ENCODE results near the gene RERE. TPM values are rescaled to one million over a fixed set of nuclear protein-coding genes. Genes with fewer than 3 reads are reported as not detected.

The RERE gene
- polyA plus RNA-seq, 1 of the 3 experiments (the other 2 are of a cell fraction) = 8.1 TPM

DNA sequence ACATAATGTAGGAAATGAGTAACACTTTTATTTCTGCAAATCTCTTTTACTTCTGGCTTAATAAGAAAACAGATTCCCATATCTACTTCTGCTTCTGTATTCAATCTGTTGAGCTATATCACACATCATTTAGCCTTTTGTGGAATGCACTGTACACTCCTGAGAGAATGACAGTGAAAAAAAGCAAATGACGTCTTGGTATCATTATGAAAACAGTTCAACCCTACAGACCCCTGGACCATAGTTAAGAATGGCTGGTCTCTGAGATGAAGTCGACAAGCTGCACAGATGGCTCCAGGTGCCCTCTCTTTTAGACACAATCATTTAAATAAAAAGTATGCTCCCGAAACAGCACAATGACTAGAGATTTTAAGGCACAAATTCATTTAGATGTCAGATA lies 247.0 kb downstream of the RERE start:
- WGBS (ENCODE audit: low lambda C conversion rate) = 60% methylated on average over 3 of the region's 3 CpGs
- Histone ChIP-seq H3K27me3 (ENCODE audit: insufficient read depth) (no peaks in the 10 kb centered on the region), H3K27ac (ENCODE audit: low read depth in 2 of 2, low read length in 1 of 2) (peak overlapping the region in 1 of 2 experiments; percentile 90; a peak in 2 of 4 replicates), H3F3A (replicated peaks; ENCODE audit: insufficient read depth) (peaks cover 17% of the 10 kb centered on the region), H3K4me1 (ENCODE audit: control insufficient read depth in 1 of 2, insufficient read depth in 2 of 2, low read depth in 1 of 2, low read length in 1 of 2) (peaks cover 18 to 21% of the 10 kb centered on the region in 2 experiments; a peak in 3 of 4 replicates), H3K79me2 (ENCODE audit: insufficient read depth) (peaks cover 17% of the 10 kb centered on the region), H3K4me3 (ENCODE audit: low read depth in 2 of 2, low read length in 1 of 2) (no peak overlapping the region), H4K20me1 (ENCODE audit: insufficient read depth) (0 out of 2 replicates have a peak, but pooled peaks cover 3% of the 10 kb centered on the region), H2AFZ (ENCODE audit: low read depth) (no peak overlapping the region), H3K36me3 (replicated peaks in 1 of 2; ENCODE audit: control insufficient read depth in 1 of 2, insufficient read depth in 2 of 2, low read length in 1 of 2) (no peaks in the 10 kb centered on the region), H3K9ac (no peak overlapping the region), H3K4me2 (no peak overlapping the region), H3K9me3 (no peaks in the 10 kb centered on the region), H3K9me2 (no peaks in the 10 kb centered on the region)
- TF ChIP-seq TAF1 (IDR thresholded peaks at IDR 0.05; ENCODE audit: borderline replicate concordance, low read depth, low read length) (no peak), FOSL2 (IDR thresholded peaks at IDR 0.05; ENCODE audit: borderline replicate concordance, low read depth) (no peak)
- CTCF ChIA-PET = interaction anchor here (0.7 to 4.8 kb wide), 18 partner anchors 9 to 278 kb away, joined by 3 to 44 read pairs (median 4); no protein-coding TSS in a partner anchor
- DNase-seq = peak; percentile 27
- POLR2A ChIA-PET = no interaction called here

DNA sequence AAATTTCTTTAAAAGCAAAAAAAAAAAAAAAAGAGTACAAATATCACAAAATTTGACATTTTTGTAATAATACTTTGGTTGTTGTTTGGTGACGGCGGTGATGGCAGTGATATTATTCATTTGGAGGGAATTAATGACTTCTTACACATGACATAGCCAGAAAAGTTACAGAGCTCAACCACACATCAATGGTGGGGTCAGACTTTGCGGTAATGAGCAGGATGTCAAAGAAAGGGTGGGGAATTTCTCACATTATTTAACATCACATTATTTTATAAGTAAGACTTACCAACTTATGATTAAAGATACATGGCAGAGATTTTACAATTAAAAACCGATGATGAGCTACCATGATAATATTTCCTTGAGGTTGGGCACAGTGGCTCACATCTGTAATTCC lies 248.2 kb downstream of the RERE start:
- CTCF ChIA-PET = interaction anchor here (1.5 to 4.8 kb wide), 7 partner anchors 8 to 280 kb away, joined by 6 to 44 read pairs (median 17); no protein-coding TSS in a partner anchor

More for the DNA sequence above, 248.2 kb downstream of the RERE start:
- WGBS (ENCODE audit: low lambda C conversion rate) = 100% methylated on average over 4 of the region's 4 CpGs
- no peak for DNase-seq
- Histone ChIP-seq H3K4me1 (ENCODE audit: control insufficient read depth in 1 of 2, insufficient read depth in 2 of 2, low read depth in 1 of 2, low read length in 1 of 2) (peaks cover 18 to 24% of the 10 kb centered on the region in 2 experiments; a peak in 3 of 4 replicates), H3K27ac (ENCODE audit: low read depth in 2 of 2, low read length in 1 of 2) (no peak overlapping the region), H3K4me3 (ENCODE audit: low read depth in 2 of 2, low read length in 1 of 2) (no peak overlapping the region), H3K79me2 (ENCODE audit: insufficient read depth) (peaks cover 17% of the 10 kb centered on the region), H2AFZ (ENCODE audit: low read depth) (no peak overlapping the region), H3F3A (replicated peaks; ENCODE audit: insufficient read depth) (peaks cover 15% of the 10 kb centered on the region), H3K9me3 (no peaks in the 10 kb centered on the region), H3K9me2 (no peaks in the 10 kb centered on the region), H3K9ac (no peak overlapping the region), H3K4me2 (no peak overlapping the region), H3K27me3 (ENCODE audit: insufficient read depth) (no peaks in the 10 kb centered on the region), H3K36me3 (replicated peaks in 1 of 2; ENCODE audit: control insufficient read depth in 1 of 2, insufficient read depth in 2 of 2, low read length in 1 of 2) (no peaks in the 10 kb centered on the region), H4K20me1 (ENCODE audit: insufficient read depth) (0 out of 2 replicates have a peak, but pooled peaks cover 3% of the 10 kb centered on the region)
- POLR2A ChIA-PET = no interaction called here
- TF ChIP-seq RXRA (IDR thresholded peaks at IDR 0.05; ENCODE audit: borderline replicate concordance, low read depth) = no peak
- no peak for TF ChIP-seq FOXJ3 (CRISPR knock-in tag; IDR thresholded peaks at IDR 0.05)
- TF ChIP-seq, protein P1, sequence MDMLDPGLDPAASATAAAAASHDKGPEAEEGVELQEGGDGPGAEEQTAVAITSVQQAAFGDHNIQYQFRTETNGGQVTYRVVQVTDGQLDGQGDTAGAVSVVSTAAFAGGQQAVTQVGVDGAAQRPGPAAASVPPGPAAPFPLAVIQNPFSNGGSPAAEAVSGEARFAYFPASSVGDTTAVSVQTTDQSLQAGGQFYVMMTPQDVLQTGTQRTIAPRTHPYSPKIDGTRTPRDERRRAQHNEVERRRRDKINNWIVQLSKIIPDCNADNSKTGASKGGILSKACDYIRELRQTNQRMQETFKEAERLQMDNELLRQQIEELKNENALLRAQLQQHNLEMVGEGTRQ (IDR thresholded peaks at IDR 0.05; ENCODE audit: borderline replicate concordance, low read depth, low read length) = no peak
- TF ChIP-seq, protein P2, sequence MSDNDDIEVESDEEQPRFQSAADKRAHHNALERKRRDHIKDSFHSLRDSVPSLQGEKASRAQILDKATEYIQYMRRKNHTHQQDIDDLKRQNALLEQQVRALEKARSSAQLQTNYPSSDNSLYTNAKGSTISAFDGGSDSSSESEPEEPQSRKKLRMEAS (IDR thresholded peaks at IDR 0.05; ENCODE audit: low read depth) = no peak
- no peak for TF ChIP-seq RCOR1 (IDR thresholded peaks at IDR 0.05; ENCODE audit: low read length)
- no peak for TF ChIP-seq MEF2A (IDR thresholded peaks at IDR 0.05; ENCODE audit: borderline replicate concordance, low read depth)
- TF ChIP-seq RFX5 (IDR thresholded peaks at IDR 0.05; ENCODE audit: low read length) = no peak
- TF ChIP-seq GABPA (IDR thresholded peaks at IDR 0.05; ENCODE audit: low read depth) = no peak
- TF ChIP-seq SMC3 (IDR thresholded peaks at IDR 0.05; ENCODE audit: low read depth, low read length) = no peak
- TF ChIP-seq JUND (IDR thresholded peaks at IDR 0.05) = no peak
- no peak for TF ChIP-seq TCF12 (IDR thresholded peaks at IDR 0.05)
- TF ChIP-seq TEAD4 (IDR thresholded peaks at IDR 0.05; ENCODE audit: borderline replicate concordance, insufficient read depth) = no peak
- no peak for TF ChIP-seq YY1 (IDR thresholded peaks at IDR 0.05; ENCODE audit: low read depth)
- no peak for TF ChIP-seq EZH2phosphoT487 (IDR thresholded peaks at IDR 0.05; ENCODE audit: borderline replicate concordance, low read depth)
- TF ChIP-seq NFIC (IDR thresholded peaks at IDR 0.05; ENCODE audit: borderline replicate concordance) = no peak
- TF ChIP-seq POLR2AphosphoS5 (IDR thresholded peaks at IDR 0.05; ENCODE audit: low read depth, low read length) = no peak
- TF ChIP-seq GATA2 (CRISPR knock-in tag; IDR thresholded peaks at IDR 0.05) = no peak

Measured in SK-N-SH (cell line).